IMR-90 (cell line): ENCODE results near the gene ZNF416.

Experiments used
- BHLHE40 ChIP-seq: fragments of 150-350 bp; IDR thresholded peaks from 2 replicates; pipeline ENCODE4 v1.6.1; 2016; ENCODE audit warnings: mild to moderate bottlenecking, low read depth, low read length
- FOS ChIP-seq: fragments of 150-350 bp; IDR thresholded peaks from 2 replicates; pipeline ENCODE4 v1.6.1; 2016; ENCODE audit warnings: low read depth, low read length
- MAZ ChIP-seq: IDR thresholded peaks from 2 replicates; pipeline ENCODE4 v1.6.1; 2012; ENCODE audit warnings: low read depth, mild to moderate bottlenecking, low read length, improper control_type of control experiment, moderate library complexity, borderline replicate concordance
- MXI1 ChIP-seq: IDR thresholded peaks from 2 replicates; pipeline ENCODE4 v1.6.1; 2012; ENCODE audit warnings: low read depth, mild to moderate bottlenecking, low read length, moderate library complexity, borderline replicate concordance
- NFE2L2 ChIP-seq: fragments of 150-350 bp; IDR thresholded peaks from 2 replicates; pipeline ENCODE4 v1.6.1; 2016; ENCODE audit warnings: low read depth, mild to moderate bottlenecking, low read length
- POLR2A ChIP-seq: IDR thresholded peaks from 2 replicates; pipeline ENCODE4 v1.6.1; 2012; ENCODE audit warnings: mild to moderate bottlenecking, low read depth, low read length
- RAD21 ChIP-seq: IDR thresholded peaks from 2 replicates; pipeline ENCODE4 v1.6.1; 2012; ENCODE audit warnings: low read length, improper control_type of control experiment
- RFX5 ChIP-seq: IDR thresholded peaks from 2 replicates; pipeline ENCODE4 v1.8.0; 2012; ENCODE audit warnings: low read depth, mild to moderate bottlenecking, low read length, moderate library complexity
- TF ChIP-seq, protein P1 (sequence below): conservative IDR thresholded peaks from 2 replicates; pipeline ENCODE4 v1.5.1; 2012; ENCODE audit warnings: mild to moderate bottlenecking, low read depth, low read length, improper control_type of control experiment
- TF ChIP-seq, protein P2 (sequence below): fragments of 150-350 bp; IDR thresholded peaks from 2 replicates; pipeline ENCODE4 v1.6.1; 2017; ENCODE audit warnings: mild to moderate bottlenecking, antibody characterized with exemption, low read length, low read depth

DNA sequence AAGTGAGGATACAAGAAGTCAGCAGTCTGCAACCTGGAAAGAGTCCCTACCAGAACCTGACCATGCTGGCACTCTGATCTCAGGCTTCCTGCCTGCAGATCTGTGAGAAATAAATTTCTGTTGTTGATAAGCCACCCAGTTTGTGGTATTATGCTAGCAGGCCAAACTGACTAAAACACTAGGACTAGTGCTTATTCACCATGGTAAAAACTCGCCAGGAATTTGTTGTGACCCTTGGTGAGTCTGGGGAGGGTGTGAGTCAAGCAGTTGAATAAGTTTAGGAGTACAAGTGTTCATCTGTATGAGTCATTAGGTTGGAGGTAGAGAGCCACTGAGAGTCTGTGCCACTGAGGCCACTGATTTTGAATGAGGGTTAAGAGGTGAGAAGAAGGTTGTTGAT is 8.8 kb upstream of the ZNF416 start:
- TF ChIP-seq RFX5 (no peak), POLR2A (no peak), MXI1 (no peak), FOS (no peak), RAD21 (no peak), NFE2L2 (no peak), BHLHE40 (no peak), MAZ (no peak)
- TF ChIP-seq, protein P1, sequence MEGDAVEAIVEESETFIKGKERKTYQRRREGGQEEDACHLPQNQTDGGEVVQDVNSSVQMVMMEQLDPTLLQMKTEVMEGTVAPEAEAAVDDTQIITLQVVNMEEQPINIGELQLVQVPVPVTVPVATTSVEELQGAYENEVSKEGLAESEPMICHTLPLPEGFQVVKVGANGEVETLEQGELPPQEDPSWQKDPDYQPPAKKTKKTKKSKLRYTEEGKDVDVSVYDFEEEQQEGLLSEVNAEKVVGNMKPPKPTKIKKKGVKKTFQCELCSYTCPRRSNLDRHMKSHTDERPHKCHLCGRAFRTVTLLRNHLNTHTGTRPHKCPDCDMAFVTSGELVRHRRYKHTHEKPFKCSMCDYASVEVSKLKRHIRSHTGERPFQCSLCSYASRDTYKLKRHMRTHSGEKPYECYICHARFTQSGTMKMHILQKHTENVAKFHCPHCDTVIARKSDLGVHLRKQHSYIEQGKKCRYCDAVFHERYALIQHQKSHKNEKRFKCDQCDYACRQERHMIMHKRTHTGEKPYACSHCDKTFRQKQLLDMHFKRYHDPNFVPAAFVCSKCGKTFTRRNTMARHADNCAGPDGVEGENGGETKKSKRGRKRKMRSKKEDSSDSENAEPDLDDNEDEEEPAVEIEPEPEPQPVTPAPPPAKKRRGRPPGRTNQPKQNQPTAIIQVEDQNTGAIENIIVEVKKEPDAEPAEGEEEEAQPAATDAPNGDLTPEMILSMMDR: no peak
- TF ChIP-seq, protein P2, sequence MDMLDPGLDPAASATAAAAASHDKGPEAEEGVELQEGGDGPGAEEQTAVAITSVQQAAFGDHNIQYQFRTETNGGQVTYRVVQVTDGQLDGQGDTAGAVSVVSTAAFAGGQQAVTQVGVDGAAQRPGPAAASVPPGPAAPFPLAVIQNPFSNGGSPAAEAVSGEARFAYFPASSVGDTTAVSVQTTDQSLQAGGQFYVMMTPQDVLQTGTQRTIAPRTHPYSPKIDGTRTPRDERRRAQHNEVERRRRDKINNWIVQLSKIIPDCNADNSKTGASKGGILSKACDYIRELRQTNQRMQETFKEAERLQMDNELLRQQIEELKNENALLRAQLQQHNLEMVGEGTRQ: no peak
